Esophagus squamous epithelium (tissue), 5 donors: ENCODE results near the gene FBXO24. TPM values are rescaled to one million over a fixed set of nuclear protein-coding genes. Genes with fewer than 3 reads are reported as not detected.

ENCODE experiments used
- DNase-seq: peaks from one replicate; lab custom pipeline; 2025; lab: John Stamatoyannopoulos, UW
- H3K27ac ChIP-seq, 4 donors: fragments of 200-600 bp; sonication (generic); one replicate each; pipeline ENCODE4 v1.5.1; 2016 to 2019; ENCODE audit warnings: mild to moderate bottlenecking in 1 of 4
- H3K27me3 ChIP-seq, 4 donors: fragments of 200-600 bp; sonication (generic); 1 replicate in 3 of 4; 2 replicates in 1 of 4; pipeline versions ENCODE4 v1.5.1 to v1.6.0; 2017 to 2021; ENCODE audit warnings: antibody characterized with exemption in 1 of 4
- H3K36me3 ChIP-seq, 3 donors: fragments of 200-600 bp; sonication (generic); one replicate each; pipeline ENCODE4 v1.5.1; 2016 to 2019
- H3K4me1 ChIP-seq, 3 donors: fragments of 200-600 bp; sonication (generic); one replicate each; pipeline ENCODE4 v1.5.1; 2017 to 2019
- H3K4me3 ChIP-seq, 4 donors: fragments of 200-600 bp; sonication (generic); 1 replicate in 3 of 4; 2 replicates in 1 of 4; pipeline ENCODE4 v1.5.1; 2016 to 2019; ENCODE audit warnings: mild to moderate bottlenecking in 2 of 4, moderate library complexity in 1 of 4
- H3K9me3 ChIP-seq, 3 donors: fragments of 200-600 bp; sonication (generic); one replicate each; pipeline ENCODE4 v1.5.1; 2016 to 2019
- POLR2A ChIP-seq, 4 donors: fragments of 450-650 bp; IDR thresholded peaks; one replicate each; pipeline ENCODE4 v1.6.1; 2017; ENCODE audit warnings: antibody characterized with exemption in 4 of 4, mild to moderate bottlenecking in 4 of 4, moderate library complexity in 3 of 4
- WGBS, 2 donors: methylation state at CpG; one replicate each; pipeline ENCODE4 v1.1.5; 2018; 5-methylcytosine and 5-hydroxymethylcytosine counted together
- intact Hi-C: fragments of 100-400 bp; cut with DNase I; formaldehyde crosslinking; loops from one replicate; pipeline ENCODE4 v1.15.0; 2022
- total RNA-seq, 4 donors: library from RNA; depleted of rRNA; stranded (reverse); fragments of >200 nt; gene quantifications; one replicate each; pipeline ENCODE4 v1.1.0, GENCODE V29; 2016
- TF ChIP-seq, protein P1 (sequence below), 6 experiments: fragments of 450-650 bp in 4 of 6; fragments of 200-600 bp in 2 of 6; sonication (generic) in 2 of 6; IDR thresholded peaks; one replicate each; pipeline ENCODE4 v1.5.1; 2016 to 2019; ENCODE audit warnings: antibody characterized with exemption in 6 of 6, mild to moderate bottlenecking in 4 of 6, moderate library complexity in 4 of 6
- donor health status: DM: yes; HTN: yes; CAD: no.

The FBXO24 gene
- total RNA-seq, 4 donors from 2014 or later, result 0.19 to 1.6 (median 0.29) TPM; not detected in 1

DNA sequence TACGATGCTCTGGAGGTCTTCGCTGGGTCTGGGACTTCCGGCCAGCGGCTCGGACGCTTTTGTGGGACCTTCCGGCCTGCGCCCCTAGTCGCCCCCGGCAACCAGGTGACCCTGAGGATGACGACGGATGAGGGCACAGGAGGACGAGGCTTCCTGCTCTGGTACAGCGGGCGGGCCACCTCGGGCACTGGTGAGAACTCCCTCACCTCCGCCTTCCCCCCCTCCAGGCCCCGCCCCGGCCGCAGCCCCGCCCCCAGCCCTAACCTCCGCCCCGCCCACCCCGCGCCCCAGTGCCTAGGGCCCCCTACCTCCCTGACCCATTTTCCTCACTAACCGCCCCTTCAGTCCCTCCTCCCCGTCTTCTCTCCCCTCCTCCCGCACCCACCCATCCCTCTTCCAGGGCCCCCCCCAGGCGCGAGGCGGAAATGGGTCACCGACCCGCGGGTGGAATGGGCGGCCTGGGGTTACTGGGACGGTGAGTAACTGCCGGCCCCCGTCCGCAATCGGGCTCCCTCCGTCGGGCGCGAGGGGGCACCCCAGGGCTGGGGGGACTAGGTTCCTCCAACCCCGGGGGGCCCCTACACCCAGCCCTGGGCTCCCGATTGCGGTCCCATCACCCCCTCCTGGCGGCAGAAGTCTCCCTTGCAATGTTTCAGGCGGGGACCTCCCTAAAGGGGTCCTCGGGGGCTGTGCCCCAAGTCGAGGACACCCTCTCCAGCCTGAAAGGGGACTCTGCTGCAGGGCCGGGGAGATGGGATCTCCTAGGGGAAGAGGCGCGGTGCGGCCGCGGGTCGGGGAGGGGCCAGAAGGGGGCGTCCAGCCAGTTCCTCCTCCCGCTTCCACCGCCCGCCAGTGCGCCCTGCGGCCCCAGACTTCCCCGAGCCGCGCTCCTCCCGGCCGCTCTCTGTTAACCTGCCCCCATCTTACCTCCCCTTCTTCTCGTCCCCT is 18.2 kb downstream of the FBXO24 start:
- no peaks in the 10 kb centered on the region for H3K36me3 ChIP-seq
- H3K27me3 ChIP-seq, result no peaks in the 10 kb centered on the region
- H3K27ac ChIP-seq, result peak overlapping the region; percentile 73 to 92 (median 88)
- intact Hi-C loops, result no loop called here
- peak overlapping the region; percentile 48 to 93 (median 68) for H3K4me3 ChIP-seq
- TF ChIP-seq POLR2A (IDR thresholded peaks at IDR 0.05), result peak in 1 of 4 donors; percentile 59
- TF ChIP-seq, protein P1, sequence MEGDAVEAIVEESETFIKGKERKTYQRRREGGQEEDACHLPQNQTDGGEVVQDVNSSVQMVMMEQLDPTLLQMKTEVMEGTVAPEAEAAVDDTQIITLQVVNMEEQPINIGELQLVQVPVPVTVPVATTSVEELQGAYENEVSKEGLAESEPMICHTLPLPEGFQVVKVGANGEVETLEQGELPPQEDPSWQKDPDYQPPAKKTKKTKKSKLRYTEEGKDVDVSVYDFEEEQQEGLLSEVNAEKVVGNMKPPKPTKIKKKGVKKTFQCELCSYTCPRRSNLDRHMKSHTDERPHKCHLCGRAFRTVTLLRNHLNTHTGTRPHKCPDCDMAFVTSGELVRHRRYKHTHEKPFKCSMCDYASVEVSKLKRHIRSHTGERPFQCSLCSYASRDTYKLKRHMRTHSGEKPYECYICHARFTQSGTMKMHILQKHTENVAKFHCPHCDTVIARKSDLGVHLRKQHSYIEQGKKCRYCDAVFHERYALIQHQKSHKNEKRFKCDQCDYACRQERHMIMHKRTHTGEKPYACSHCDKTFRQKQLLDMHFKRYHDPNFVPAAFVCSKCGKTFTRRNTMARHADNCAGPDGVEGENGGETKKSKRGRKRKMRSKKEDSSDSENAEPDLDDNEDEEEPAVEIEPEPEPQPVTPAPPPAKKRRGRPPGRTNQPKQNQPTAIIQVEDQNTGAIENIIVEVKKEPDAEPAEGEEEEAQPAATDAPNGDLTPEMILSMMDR (IDR thresholded peaks at IDR 0.05), result peak; percentile 25 to 55 (median 42)
- 1% methylated on average over 22 to 30 of the region's 70 CpGs for WGBS, 2 donors
- peaks cover 19 to 51% (median 28%) of the 10 kb centered on the region in 3 donors for H3K4me1 ChIP-seq
- no peaks in the 10 kb centered on the region for H3K9me3 ChIP-seq
- DNase-seq, result no peak

DNA sequence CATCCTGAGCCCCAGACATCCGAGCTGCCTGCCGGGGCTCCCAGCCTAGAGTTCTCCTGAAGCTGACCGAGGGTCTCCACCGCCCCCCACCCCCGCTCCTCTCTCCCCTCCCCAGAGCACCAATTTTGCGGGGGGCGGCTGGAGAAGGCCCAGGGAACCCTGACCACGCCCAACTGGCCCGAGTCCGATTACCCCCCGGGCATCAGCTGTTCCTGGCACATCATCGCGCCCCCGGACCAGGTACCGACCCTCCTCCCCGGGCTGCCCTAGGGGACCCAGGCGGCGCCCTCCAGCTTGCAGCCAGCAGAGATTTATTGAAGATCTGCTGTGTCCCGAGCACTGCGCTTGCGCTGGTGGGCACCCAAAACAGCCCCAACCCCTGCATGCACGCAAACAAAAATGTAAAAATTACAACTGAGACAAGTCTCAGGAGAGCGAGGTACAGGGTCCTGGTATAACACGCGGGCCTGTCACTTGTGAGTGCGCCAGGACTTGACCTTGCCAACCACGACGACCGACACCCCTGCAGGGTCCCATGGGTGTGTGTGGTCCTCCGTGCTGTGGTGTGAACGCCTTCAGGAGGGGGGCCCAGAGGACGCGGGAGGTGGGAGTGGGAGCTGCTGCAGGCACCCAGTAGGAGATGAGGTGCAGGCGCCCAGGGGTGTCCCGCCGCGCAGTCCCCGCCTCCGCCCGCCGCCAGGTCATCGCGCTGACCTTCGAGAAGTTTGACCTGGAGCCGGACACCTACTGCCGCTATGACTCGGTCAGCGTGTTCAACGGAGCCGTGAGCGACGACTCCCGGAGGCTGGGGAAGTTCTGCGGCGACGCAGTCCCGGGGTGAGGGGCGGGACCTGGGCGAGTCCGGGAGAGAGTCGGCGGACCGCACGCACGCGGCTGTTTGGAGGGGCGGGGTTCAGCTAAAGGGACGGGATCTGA is 19.1 kb downstream of the FBXO24 start:
- Histone ChIP-seq H3K27ac (peak overlapping the region; percentile 73 to 92 (median 88)), H3K9me3 (no peaks in the 10 kb centered on the region), H3K4me3 (peak overlapping the region; percentile 48 to 93 (median 68)), H3K27me3 (no peaks in the 10 kb centered on the region), H3K4me1 (peaks cover 19 to 51% (median 28%) of the 10 kb centered on the region in 3 donors), H3K36me3 (no peaks in the 10 kb centered on the region)
- 12 to 33% methylated on average over 8 to 15 of the region's 68 CpGs for WGBS, 2 donors
- DNase-seq, result no peak
- TF ChIP-seq, protein P1 (IDR thresholded peaks at IDR 0.05), result no peak
- peak in 1 of 4 donors; percentile 18 for TF ChIP-seq POLR2A (IDR thresholded peaks at IDR 0.05)
- intact Hi-C loops, result no loop called here

DNA sequence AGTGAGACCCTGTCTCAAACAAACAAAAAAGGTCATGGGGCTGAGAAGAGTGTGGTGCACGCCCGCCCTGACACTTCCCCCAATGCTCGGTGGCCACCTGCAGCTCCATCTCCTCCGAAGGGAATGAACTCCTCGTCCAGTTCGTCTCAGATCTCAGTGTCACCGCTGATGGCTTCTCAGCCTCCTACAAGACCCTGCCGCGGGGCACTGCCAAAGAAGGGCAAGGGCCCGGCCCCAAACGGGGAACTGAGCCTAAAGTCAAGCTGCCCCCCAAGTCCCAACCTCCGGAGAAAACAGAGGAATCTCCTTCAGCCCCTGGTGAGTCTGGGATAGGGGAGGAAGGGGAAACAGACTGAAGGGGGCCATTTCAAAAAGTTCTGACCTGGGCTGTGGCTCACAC is 20.2 kb downstream of the FBXO24 start:
- no peak for DNase-seq
- 89 to 100% methylated on average over 3 to 4 of the region's 12 CpGs for WGBS, 2 donors
- H3K36me3 ChIP-seq, result no peaks in the 10 kb centered on the region
- TF ChIP-seq, protein P1 (IDR thresholded peaks at IDR 0.05), result no peak
- TF ChIP-seq POLR2A (IDR thresholded peaks at IDR 0.05), result no peak
- intact Hi-C loops, result no loop called here
- H3K9me3 ChIP-seq, result no peaks in the 10 kb centered on the region
- H3K27ac ChIP-seq, result peak overlapping the region in 1 of 4 donors; percentile 92
- H3K4me3 ChIP-seq, result no peak overlapping the region
- H3K4me1 ChIP-seq, result peaks cover 19 to 50% (median 28%) of the 10 kb centered on the region in 3 donors
- no peaks in the 10 kb centered on the region for H3K27me3 ChIP-seq

DNA sequence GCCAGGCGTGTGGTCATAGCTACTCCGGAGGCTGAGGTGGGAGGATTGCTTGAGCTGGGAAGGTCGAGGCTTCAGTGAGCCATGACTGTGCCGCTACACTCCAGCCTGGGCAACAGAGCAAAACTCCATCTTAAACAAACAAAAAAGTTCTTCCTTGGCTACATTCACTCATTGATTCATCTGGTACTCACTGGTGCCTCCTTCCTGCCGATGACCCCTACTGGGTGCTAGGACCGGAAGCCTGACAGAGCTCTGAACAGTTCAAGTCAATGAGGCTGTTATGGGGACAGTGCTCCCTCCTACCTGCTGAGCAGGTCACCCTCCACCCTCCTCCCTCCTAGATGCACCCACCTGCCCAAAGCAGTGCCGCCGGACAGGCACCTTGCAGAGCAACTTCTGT is 21.0 kb downstream of the FBXO24 start:
- Histone ChIP-seq H3K9me3 (no peaks in the 10 kb centered on the region), H3K36me3 (no peaks in the 10 kb centered on the region), H3K27ac (no peak overlapping the region), H3K27me3 (no peaks in the 10 kb centered on the region), H3K4me3 (no peak overlapping the region), H3K4me1 (peaks cover 19 to 45% (median 26%) of the 10 kb centered on the region in 3 donors)
- intact Hi-C loops, result no loop called here
- no peak for DNase-seq
- WGBS, 2 donors, result 67 to 87% methylated on average over 8 of the region's 8 CpGs
- TF ChIP-seq POLR2A (IDR thresholded peaks at IDR 0.05), result no peak
- TF ChIP-seq, protein P1 (IDR thresholded peaks at IDR 0.05), result no peak
